GM19452 (cell line): ENCODE measurements around the gene SBF1.
"Not testable (repeated sequence)": the region's sequence is repeated elsewhere in the genome, so short reads cannot be mapped to it uniquely, and the experiment has no call there.

Source experiments
- ATAC-seq: cut with Tn5 transposase; IDR thresholded peaks from one replicate; pipeline ENCODE4 v1.9.1; 2021; ENCODE audit not compliant: unreplicated experiment

SBF1 gene

DNA sequence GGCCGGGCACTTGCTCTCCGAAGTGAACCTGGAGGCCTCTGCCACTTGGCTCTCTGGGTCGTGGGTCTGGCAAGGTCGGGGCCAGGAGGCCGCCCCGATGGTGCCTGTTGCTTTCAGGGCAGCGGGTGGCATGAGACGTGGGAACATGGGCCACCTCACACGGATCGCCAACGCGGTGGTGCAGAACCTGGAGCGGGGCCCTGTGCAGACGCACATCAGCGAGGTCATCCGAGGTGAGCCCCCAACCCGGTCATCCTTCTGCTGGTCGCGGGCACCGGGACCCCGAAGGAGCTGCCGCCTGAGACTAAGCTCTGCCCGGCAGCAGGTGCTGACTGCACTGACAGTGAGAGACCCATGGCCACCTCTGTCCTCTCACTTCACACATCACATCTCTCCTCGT is 40.0 kb downstream of the SBF1 start:
- no peak for ATAC-seq

DNA sequence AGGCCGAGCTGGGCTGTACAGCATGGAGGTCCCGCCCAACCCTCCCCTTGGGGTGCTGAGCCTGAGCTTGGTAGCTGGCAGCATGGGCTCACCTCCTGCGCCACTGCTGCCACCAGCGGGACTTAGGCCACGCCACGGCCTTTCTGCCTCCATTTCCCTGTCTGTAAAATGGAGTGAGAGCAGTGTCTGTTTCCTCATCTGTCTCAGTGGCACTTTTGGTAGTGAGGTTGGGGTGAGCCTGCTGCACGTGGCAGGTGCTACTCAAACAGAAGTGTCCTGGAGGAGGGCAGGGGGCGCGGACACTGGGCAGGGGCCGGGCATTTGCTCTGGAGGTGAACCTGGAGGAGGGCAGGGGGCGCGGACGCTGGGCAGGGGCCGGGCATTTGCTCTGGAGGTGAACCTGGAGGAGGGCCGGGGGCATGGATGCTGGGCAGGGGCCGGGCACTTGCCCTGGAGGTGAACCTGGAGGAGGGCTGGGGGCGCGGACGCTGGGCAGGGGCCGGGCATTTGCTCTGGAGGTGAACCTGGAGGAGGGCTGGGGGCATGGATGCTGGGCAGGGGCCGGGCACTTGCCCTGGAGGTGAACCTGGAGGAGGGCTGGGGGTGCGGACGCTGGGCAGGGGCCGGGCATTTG is 41.8 kb downstream of the SBF1 start:
- not testable (repeated sequence) for ATAC-seq

DNA sequence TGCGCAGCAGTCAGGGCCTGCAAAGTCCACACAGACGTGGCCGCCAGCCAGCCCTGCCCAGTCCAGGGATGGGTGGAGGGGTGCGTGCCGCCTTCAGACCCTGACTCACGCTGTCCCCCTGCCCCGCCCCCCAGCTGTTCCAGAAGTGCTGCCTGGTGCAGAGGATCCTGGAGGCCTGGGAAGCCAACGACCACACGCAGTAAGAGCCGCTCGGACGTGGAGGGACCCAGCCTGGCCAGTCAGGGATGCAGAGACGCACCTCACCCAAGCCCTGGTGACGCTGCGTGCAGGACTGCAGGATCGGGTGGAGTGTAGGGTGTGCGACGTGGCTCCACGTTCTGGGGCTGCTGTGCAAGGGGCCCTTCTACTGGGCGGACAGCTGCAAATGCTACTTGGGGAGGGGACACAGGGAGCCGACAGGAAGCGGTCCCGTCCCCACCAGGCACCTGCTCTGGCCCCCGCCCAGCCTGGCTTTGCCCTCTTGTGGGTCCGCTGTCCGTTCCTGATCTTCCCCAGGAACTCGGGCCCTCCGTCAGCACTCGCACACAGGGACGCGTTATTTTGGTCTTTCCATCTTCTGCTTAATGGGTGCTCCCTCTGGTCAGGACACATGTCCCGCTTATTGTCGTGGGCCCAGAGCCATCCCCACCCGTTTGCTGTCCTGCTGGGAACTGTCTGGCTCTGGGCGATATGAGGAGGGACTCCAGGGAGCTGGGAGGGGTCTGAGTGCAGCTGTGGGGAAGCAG is 42.5 kb downstream of the SBF1 start:
- no peak for ATAC-seq

DNA sequence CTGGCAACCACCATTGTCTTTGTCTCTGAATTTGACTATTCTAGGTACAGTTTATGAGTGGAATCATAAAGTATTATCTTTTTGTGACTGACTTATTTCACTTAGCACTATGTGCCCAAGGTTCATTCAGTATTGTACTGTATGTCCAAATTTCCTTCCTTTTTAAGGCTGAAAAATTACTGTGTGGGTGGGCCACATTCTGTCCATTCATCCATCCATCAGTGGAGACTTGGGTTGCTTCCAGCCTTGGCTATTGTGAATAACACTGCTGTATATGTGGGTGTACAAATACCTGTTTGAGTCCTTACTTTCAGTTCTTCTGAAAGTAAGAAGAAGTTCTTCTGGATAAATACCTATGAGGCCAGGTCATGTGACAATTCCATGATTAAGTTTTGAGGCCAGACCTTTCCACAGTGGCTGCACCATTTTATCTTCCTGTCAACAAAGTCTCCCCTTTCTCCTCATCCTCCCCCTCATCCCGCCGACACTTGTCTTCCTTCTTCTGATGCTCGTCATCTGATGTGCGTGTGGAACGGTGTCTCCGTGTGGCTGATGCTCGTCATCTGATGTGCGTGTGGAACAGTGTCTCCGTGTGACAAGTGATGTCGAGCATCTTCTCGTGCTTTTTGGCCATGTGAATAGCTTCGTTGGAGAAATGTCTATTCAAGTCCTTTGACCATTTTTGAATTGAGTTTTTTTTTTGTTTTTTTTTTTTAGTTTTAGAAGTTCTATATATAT is 49.5 kb downstream of the SBF1 start:
- ATAC-seq = no peak

DNA sequence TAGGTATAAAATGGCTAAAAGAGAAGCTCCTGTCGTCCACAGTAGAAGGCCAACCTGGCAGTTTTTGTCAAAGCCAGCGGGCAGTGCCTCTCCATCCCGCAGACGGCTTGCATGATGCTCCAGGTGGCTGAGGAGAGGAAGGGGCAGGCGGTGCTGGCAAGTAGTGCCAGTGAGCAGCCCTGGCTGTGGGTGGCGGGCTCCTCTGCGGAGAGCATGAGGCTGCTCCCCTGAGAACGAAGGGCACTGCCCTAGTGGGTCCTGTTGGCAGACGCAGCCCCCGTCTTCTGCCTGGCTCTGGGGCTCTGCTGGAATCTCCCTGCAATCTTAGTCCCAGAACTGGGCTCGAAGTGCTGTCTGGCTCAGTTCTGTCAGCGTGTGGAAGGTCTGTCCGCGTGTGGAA is 50.9 kb downstream of the SBF1 start:
- no peak for ATAC-seq

DNA sequence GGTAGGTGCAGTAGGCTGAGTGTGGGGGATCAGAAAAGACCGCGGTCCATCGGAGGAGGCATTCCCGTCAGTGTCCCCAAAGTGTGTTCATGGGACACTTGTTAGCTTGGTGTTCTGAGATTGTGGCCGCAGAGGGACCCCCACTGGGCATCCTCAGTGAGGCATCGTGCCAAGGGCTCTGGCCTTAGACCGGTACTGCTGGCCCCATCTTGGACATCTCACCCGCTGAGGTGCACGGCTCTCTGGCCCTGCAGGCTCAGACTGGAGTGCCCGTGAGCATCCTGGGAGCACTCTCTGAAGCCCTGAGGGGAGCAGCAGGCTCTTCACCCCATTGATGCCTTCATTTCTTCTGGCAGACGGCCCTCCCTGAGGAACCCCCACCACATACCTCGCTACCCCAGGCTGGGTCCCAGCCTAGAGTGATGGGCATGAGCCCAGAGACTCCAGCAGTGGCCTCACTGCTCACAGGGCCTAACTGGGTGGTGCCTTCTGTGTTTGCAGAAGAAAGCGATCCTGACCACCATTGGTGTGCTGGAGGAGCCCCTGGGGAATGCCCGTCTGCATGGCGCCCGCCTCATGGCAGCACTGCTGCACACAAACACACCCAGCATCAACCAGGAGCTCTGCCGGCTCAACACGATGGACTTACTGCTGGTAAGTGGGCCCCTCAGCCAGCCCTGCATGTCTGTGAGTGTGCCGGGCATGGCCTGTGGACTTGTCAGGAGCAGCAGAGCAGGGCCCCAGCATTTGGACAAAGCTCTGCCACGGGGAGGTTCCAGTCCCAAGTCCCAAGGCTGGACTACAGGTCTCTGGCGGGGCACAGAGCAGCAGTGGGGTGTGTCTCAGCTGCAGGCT is 51.6 kb downstream of the SBF1 start:
- no peak for ATAC-seq

DNA sequence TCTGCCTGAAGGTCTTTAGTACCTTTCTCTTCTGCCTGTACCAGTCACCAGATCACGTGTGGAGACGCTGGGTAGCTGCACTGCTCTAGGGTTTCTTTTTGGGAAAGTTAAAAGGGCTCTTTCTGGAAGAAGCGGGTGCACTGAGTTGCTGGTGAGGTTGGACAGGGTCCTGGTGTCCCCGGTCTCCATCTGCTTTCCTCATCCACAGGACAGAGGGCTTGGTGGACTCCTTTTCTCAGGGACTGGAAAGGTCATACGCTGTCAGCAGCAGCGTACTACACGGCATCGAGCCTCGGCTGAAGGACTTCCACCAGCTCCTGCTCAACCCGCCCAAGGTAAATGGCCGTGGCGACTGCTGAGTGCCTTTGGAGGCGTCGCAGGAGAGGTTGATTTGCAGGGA is 52.8 kb downstream of the SBF1 start:
- ATAC-seq = no peak

DNA sequence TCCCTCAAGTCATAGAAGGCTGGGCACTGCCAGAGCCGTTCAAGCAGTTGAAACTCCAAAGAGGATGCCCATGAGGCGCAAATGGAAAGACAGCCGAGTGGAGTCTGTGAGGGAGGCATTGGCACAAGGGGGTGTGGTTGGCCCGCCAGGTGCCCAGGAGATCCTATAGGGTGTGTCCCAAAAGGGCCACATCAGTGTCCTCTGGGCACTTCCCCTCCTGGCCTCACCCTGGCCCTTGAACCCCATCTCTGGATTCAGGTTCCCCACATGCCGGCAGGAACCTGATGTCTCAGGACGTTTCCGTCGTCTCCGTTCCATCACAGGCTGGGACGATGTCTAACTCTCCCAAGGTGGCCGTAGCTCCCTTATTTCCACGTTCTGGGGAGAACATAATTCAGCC is 54.3 kb downstream of the SBF1 start:
- no peak for ATAC-seq

DNA sequence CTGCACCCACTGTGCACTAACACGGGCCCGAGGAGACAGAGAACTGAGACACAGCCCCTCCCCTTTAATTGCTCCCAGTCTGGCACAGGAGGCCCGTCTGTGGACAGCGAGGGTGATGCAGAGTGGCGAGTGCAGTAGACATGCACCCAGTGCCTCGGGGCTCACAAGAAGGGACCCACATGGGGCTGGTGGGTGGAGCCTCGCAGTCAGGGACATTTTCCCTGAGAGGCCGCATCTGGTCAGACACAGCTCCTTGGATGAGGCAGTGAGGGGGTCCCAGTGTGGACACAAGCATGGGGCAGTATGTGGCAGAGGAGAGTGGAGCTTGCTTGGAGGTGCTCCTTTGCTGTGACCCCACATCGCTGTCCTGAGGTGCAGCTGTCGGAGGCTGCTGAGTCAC is 54.8 kb downstream of the SBF1 start:
- no peak for ATAC-seq

DNA sequence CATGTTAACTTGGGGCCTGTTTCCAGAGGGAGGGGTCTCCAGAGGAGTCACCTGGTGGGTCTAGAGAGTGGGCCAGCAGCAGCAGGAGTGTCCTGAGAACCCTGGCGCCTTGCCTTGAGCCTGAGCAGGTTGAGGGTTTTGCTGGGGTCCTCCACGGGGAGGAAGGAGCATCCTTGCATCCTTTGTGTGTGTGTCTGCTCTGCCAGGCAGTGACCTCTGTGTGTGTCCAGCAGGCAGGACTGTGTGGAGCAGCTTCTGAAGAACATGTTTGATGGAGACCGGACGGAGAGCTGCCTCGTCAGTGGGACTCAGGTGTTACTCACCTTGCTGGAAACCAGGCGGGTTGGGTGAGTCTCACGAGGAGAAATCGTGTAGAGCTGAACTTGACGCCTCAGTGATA is 55.7 kb downstream of the SBF1 start:
- no peak for ATAC-seq

DNA sequence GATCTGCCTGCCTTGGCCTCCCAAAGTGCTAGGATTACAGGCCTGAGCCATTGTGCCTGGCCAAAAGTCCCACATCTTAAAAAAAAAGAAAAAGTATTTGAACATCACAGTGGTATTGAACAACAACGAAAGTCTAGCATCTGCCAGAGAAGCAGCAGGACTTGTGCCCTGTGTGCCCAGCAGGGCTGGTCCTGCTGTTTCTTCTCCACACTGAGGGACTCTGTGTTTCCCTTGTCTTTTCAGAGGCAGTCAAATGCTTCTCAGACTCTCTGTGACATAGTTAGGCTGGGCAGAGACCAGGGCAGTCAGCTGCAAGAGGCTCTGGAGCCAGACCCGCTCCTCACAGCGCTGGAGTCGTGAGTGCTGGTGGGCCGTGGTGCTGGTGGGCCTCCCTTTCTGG is 56.2 kb downstream of the SBF1 start:
- no peak for ATAC-seq

DNA sequence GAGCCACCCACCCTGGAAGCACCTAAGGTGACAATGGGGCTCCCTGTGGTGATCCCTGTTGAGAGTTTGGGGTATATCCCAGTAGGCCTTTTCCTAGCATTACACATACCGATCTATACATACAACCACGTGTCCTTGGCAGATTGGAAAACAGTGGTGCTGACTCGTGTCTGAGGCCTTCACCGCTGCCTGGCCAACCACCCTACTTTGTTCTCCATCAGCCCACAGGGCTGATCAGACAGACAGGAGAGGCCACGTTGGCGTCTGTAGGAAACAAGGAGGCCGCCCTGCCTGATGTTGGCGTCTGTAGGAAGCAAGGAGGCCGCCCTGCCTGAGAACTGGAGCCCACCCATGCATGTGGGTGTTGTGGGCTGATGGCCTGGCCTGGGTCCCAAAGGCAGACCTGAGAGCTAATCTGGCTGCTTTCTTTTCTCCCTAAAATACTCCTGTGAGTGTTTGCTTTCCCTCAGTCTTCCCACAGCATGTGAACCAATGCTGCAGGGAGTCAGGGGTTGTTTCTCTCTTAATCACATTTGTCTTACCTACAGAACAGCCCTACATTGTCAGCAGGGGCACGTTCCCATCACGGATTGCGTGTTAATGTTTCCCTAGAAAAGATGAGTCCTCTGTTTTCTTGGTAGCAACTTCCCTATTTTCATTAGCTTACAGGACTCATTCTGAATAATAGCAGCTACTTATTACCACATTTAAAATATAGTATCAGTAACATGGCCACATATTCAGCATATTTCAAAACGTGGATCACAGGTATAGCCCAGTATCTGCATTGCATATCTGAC is 57.2 kb downstream of the SBF1 start:
- ATAC-seq = no peak

DNA sequence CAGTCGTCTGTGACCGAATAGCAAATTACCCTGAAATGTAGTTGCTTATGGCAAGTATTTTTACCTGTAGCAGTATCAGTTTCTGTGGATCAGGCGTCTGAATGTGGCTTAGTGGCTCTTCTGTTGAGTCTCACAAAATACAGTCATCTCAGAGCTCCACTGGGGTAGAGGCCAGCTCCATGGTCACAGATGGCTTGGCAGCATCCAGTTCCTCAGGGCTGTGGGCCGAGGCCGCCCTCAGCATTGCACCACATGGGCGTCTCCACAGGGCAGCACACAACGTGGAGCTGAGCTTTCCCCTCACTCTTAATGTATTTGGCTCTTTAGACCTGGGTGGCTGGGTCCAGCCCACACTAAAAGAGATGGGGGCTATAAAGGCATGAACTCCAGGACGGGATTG is 57.8 kb downstream of the SBF1 start:
- ATAC-seq = no peak

DNA sequence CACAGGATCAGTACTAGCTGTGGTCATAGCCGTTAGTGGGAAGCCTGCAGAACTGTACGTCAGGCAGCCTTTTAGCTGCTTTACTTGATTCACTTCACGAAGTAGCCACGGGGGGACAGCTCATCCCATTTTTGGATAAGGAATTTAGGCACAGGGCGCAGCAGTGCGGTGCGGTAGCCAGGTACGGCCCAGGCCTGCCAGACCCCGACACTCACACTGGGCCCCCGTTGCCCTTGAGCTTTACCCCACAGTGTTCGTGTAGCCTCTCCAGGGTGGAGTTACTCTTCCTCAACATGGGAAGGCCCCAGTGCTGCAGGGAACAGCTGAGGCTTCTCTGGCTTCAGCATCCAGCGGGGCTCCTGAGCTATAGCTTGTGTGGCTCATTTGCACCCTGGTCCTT is 59.4 kb downstream of the SBF1 start:
- ATAC-seq = no peak

DNA sequence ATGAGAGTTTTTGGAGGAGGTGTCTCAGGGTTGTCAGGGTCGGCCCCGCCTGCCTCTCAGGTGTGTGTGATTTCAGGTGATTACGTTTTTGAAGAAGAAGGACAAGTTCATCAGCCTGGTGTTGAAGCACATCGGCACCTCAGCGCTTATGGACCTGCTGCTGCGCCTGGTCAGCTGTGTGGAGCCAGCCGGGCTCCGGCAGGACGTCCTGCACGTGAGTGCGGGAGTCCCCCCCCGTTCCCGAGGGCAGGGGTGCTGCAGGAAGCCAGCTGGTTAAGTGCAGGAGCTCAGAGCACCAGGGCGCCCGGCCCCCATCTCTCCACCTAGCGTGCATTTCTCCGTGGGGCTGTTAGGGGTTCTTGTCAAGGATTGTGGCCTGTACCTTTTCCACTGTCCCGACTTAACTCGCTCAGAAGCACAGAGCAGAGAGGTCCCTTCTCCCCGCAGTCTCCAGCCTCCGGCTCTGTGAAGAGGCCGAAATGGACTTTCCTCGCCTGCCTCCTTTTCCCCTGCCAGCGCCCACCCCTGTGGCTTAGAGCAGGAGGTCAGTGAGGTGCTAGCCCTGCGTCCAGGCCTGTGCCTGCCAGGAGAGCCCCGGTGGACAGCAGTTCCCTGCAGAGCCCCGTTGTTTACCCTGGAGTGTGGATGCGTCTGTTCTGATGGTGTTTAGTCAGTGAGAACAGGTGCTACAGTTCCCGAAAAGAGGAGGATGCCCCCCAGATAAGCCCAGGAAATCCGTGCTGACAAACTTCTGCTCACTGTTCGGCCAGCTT is 60.2 kb downstream of the SBF1 start:
- no peak for ATAC-seq

DNA sequence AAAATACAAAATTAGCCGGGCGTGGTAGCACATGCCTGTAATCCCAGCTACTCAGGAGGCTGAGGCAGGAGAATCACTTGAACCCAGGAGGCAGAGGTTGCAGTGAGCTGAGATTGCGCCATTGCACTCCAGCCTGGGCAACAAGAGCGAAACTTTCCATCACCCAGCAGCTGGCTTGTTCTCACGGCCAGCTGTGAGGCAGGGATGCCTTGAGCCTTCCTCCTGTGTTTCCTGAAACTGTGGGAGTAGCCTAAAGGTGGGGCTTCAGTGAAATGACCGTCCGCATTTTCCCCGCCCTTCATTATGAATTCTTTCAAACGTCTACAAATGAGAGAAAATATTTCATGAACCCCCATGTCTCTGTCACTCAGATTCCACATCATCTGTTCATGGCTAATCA is 65.9 kb downstream of the SBF1 start:
- not testable (repeated sequence) for ATAC-seq

DNA sequence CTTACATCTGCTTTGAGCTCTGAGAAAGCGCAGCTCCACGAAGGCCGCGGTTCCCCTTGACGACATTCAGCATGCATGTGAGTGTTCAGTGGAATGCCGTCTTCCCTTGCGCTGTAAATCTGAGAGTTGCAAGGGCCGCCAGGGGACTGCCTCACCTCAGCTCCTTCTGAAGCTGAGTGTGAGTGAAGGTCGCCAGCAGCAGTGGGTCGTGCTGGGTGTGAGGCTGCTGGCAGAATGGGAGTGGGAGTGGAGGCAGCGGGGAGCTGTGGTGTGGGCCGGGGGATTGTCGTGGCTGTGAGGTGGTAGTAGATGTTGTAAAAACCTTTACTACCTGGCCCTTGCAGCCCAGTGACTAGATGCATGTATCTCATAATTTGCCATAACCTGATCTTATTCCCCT is 66.5 kb downstream of the SBF1 start:
- no peak for ATAC-seq

DNA sequence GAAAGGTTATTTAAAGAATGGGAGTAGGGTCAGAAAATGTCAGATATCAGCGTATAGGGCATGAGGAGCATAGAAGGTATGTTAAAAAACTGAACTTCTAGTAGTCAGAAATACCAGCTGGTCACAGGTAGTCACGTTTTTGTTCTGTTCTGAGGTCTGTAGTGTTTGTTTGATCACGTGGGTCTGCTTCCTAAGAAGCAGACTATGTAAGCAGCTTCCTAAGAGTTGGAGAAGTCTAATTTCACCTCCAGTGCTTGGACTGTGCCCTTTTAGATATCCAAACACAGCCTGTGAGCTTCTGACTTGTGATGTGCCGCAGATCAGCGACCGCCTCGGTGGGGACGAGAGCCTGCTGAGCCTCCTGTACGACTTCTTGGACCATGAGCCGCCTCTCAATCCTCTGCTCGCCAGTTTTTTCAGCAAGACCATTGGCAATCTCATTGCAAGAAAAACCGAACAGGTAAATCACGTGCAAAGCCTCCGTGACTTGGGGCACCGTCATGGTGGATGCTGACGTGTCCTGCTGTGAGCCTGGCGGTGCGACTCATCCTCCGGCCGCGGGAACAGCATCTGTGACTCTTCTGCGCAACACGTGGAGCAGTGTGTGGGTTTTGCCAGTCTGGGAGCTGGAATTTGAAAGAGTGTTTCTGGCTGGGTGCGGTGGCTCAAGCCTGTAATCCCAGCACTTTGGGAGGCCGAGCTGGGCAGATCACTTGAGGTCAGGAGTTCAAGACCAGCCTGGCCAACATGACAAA is 68.2 kb downstream of the SBF1 start:
- ATAC-seq = no peak

DNA sequence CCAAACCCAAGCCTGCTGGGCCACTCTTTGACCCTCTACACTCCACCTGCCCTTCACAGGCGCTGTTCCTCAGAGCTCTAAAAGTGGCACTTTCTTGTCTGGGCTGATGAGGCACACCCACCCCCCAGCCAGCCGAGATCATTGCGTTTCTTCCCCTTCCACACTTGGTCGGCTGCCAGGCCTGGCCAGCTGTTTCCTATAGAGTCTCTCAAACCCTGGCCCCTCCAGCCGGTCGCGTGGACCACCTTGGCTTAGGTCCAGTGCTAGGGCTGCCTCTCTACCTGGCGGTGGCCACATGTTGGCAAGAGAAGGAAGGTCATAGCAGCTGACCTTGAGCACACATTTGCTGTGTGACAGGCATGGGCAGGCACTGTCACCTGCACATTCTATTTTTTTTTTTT is 71.1 kb downstream of the SBF1 start:
- no peak for ATAC-seq
